Hepatocyte (in vitro differentiated cells): ENCODE measurements around the gene TRAPPC13. TPM values are rescaled to one million over a fixed set of nuclear protein-coding genes. Genes with fewer than 3 reads are reported as not detected.

Source experiments
- DNase-seq: peaks from one replicate; pipeline ENCODE4 v3.0.0-alpha.2; 2016; ENCODE audit warnings: low spot score
- H2AFZ ChIP-seq: fragments of 200-600 bp; sonication (generic); 2 replicates; pipeline ENCODE4 v1.6.0; 2016; ENCODE audit warnings: antibody characterized with exemption, mild to moderate bottlenecking
- H3K27ac ChIP-seq: fragments of 200-600 bp; sonication (generic); 2 replicates; pipeline ENCODE4 v1.5.1; 2016; ENCODE audit warnings: mild to moderate bottlenecking
- H3K27me3 ChIP-seq: fragments of 200-600 bp; sonication (generic); 2 replicates; pipeline ENCODE4 v1.6.1; 2016
- H3K36me3 ChIP-seq: fragments of 200-600 bp; sonication (generic); replicated peaks from 2 replicates; pipeline ENCODE4 v1.5.1; 2016; ENCODE audit warnings: low read depth; ENCODE audit not compliant: insufficient read depth
- H3K4me1 ChIP-seq: fragments of 200-600 bp; sonication (generic); 2 replicates; pipeline ENCODE4 v1.5.1; 2016; ENCODE audit warnings: mild to moderate bottlenecking, moderate library complexity; ENCODE audit not compliant: insufficient read depth
- H3K4me2 ChIP-seq: fragments of 200-600 bp; sonication (generic); 2 replicates; pipeline ENCODE4 v1.6.0; 2016
- H3K4me3 ChIP-seq: fragments of 200-600 bp; sonication (generic); 2 replicates; pipeline ENCODE4 v1.5.1; 2016; ENCODE audit warnings: mild to moderate bottlenecking
- H3K79me2 ChIP-seq: fragments of 200-600 bp; sonication (generic); 2 replicates; pipeline ENCODE4 v1.6.0; 2017; ENCODE audit warnings: mild to moderate bottlenecking
- H3K9me2 ChIP-seq: fragments of 200-600 bp; sonication (generic); replicated peaks from 2 replicates; pipeline ENCODE4 v1.6.0; 2017; ENCODE audit warnings: mild to moderate bottlenecking; ENCODE audit not compliant: insufficient read depth
- H3K9me3 ChIP-seq: fragments of 200-600 bp; sonication (generic); 2 replicates; pipeline ENCODE4 v1.5.1; 2016; ENCODE audit warnings: low read depth, mild to moderate bottlenecking
- H4K20me1 ChIP-seq: fragments of 200-600 bp; sonication (generic); 2 replicates; pipeline ENCODE4 v1.6.0; 2016; ENCODE audit warnings: mild to moderate bottlenecking; ENCODE audit not compliant: insufficient read depth, poor library complexity, severe bottlenecking
- CTCF ChIP-seq: fragments of 200-600 bp; sonication (generic); IDR thresholded peaks from 2 replicates; pipeline ENCODE4 v1.5.1; 2016; ENCODE audit warnings: antibody characterized with exemption, mild to moderate bottlenecking; ENCODE audit not compliant: poor library complexity
- EZH2 ChIP-seq: fragments of 200-600 bp; sonication (generic); IDR thresholded peaks from 2 replicates; pipeline ENCODE4 v1.6.1; 2016; ENCODE audit warnings: antibody characterized with exemption, mild to moderate bottlenecking, borderline replicate concordance
- EZH2phosphoT487 ChIP-seq: fragments of 200-600 bp; sonication (generic); IDR thresholded peaks from one replicate; pipeline ENCODE4 v1.6.1; 2018; ENCODE audit warnings: antibody characterized with exemption, mild to moderate bottlenecking, low read depth, moderate library complexity; ENCODE audit not compliant: unreplicated experiment, severe bottlenecking
- WGBS: methylation state at CpG from one replicate; pipeline ENCODE4 v1.1.6; 2016; ENCODE audit warnings: low lambda C conversion rate; ENCODE audit errors: missing lambda C conversion rate; 5-methylcytosine and 5-hydroxymethylcytosine counted together
- polyA plus RNA-seq: library from polyadenylated mRNA; unstranded; fragments of >200 nt; fragmentation: Nextera tagmentation; extraction: Ambion mirVana; gene quantifications from 2 replicates; pipeline ENCODE4 v1.2.1, GENCODE V29; 2016
- total RNA-seq: library from RNA; depleted of rRNA; stranded (reverse); fragments of >200 nt; gene quantifications from 2 replicates; pipeline ENCODE4 v1.2.3, GENCODE V29; 2014

TRAPPC13 gene
- total and polyA plus RNA-seq, 2 experiments from 2014 or later = 14.7 to 32.7 TPM

GRCh38 chr5:65651144-65651543 lies 26.3 kb downstream of the TRAPPC13 start:
- no peaks in the 10 kb centered on the region for H3K36me3 ChIP-seq
- no peaks in the 10 kb centered on the region for H3K4me1 ChIP-seq
- DNase-seq = peak; percentile 47
- H3K4me3 ChIP-seq = no peak overlapping the region
- TF ChIP-seq EZH2 (no peak), CTCF (no peak), EZH2phosphoT487 (no peak)
- peak overlapping the region; percentile 75 for H3K27ac ChIP-seq
- no peak overlapping the region for H2AFZ ChIP-seq
- H4K20me1 ChIP-seq = no peaks in the 10 kb centered on the region
- H3K9me2 ChIP-seq = no peaks in the 10 kb centered on the region
- WGBS = 58% methylated on average over 5 of the region's 5 CpGs
- no peaks in the 10 kb centered on the region for H3K79me2 ChIP-seq
- H3K27me3 ChIP-seq = no peaks in the 10 kb centered on the region
- no peak overlapping the region for H3K4me2 ChIP-seq
- no peaks in the 10 kb centered on the region for H3K9me3 ChIP-seq

GRCh38 chr5:65654713-65655112 lies 29.9 kb downstream of the TRAPPC13 start:
- H3K9me2 ChIP-seq = no peaks in the 10 kb centered on the region
- no peaks in the 10 kb centered on the region for H3K9me3 ChIP-seq
- DNase-seq = no peak
- H3K4me1 ChIP-seq = no peaks in the 10 kb centered on the region
- H2AFZ ChIP-seq = no peak overlapping the region
- H3K4me2 ChIP-seq = no peak overlapping the region
- TF ChIP-seq EZH2 (no peak), CTCF (no peak), EZH2phosphoT487 (no peak)
- WGBS = 90% methylated on average over 2 of the region's 2 CpGs
- no peak overlapping the region for H3K4me3 ChIP-seq
- H4K20me1 ChIP-seq = no peaks in the 10 kb centered on the region
- H3K27me3 ChIP-seq = no peaks in the 10 kb centered on the region
- H3K36me3 ChIP-seq = no peaks in the 10 kb centered on the region
- no peaks in the 10 kb centered on the region for H3K79me2 ChIP-seq
- no peak overlapping the region for H3K27ac ChIP-seq

- 85% methylated on average over 1 of the region's 1 CpG for WGBS
- H3K27me3 ChIP-seq = no peaks in the 10 kb centered on the region
- H3K27ac ChIP-seq = no peak overlapping the region
- no peak overlapping the region for H2AFZ ChIP-seq
- peak; percentile 32 for TF ChIP-seq CTCF
- TF ChIP-seq EZH2 = no peak
- no peaks in the 10 kb centered on the region for H4K20me1 ChIP-seq
- DNase-seq = peak; percentile 9
- H3K4me3 ChIP-seq = no peak overlapping the region
- no peaks in the 10 kb centered on the region for H3K9me3 ChIP-seq
- no peaks in the 10 kb centered on the region for H3K36me3 ChIP-seq
- H3K9me2 ChIP-seq = no peaks in the 10 kb centered on the region
- no peaks in the 10 kb centered on the region for H3K4me1 ChIP-seq
- H3K4me2 ChIP-seq = no peak overlapping the region
- no peaks in the 10 kb centered on the region for H3K79me2 ChIP-seq
These were observed 39.1 kb downstream of the TRAPPC13 start for GRCh38 chr5:65663804-65664521.
